GM12873 (cell line): ENCODE data around the gene FOXO3.

Experiments used
- TF ChIP-seq, protein P1 (sequence below): IDR thresholded peaks from 2 replicates; pipeline ENCODE4 v1.5.1; 2012; ENCODE audit warnings: low read depth, mild to moderate bottlenecking, moderate library complexity, low read length, control low read depth; ENCODE audit not compliant: insufficient read depth; ENCODE audit errors: missing control alignments

FOXO3 gene

DNA sequence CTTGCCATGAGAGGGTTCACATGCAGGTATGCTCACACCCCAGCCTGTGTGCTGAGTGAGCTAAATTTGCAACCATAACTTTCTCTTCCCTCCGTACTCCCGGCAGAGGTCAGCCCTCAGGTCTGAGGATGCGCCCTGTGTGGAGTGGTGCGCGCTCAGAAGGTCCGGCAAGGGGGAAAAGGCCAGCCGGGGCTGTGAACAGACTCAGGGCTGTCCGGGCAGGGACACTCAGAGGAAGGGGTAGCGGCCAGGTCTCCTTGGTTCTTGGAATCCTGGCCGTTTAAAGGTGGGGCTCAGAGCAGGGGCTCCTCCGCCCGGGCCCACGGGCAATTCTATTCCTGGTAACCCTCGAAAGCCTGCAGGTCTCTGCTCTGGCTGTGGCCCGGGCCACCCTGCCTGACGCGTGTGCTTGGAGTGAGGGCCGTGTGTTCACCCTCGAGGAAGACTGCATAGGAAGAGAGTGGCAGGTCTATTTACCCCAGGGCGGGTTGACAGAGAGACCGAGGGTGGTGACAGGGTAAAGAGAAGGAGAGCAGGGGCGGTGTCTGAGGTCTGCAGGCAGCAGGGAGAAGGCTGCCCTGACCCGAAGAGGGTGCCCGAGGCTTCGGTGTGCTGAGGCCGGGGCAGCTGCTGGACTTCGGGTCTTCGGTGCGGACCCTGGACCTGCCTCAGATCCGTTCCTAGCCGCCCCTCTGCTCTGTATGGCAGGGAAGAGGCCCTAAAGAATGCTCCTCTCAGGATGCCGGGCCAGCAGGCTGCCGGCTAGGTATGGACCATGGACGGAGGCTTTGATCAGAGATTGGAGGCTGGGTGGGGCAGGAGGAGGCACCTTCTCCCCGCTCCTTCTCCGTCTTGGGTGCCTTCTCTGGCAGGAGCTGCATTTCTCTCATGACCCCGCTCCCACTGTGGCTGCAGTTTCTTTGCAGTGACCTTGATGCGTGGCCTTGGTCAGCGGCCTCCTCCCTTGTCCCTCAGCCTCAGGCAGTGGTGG lies 156.4 kb downstream of the FOXO3 start:
- TF ChIP-seq, protein P1, sequence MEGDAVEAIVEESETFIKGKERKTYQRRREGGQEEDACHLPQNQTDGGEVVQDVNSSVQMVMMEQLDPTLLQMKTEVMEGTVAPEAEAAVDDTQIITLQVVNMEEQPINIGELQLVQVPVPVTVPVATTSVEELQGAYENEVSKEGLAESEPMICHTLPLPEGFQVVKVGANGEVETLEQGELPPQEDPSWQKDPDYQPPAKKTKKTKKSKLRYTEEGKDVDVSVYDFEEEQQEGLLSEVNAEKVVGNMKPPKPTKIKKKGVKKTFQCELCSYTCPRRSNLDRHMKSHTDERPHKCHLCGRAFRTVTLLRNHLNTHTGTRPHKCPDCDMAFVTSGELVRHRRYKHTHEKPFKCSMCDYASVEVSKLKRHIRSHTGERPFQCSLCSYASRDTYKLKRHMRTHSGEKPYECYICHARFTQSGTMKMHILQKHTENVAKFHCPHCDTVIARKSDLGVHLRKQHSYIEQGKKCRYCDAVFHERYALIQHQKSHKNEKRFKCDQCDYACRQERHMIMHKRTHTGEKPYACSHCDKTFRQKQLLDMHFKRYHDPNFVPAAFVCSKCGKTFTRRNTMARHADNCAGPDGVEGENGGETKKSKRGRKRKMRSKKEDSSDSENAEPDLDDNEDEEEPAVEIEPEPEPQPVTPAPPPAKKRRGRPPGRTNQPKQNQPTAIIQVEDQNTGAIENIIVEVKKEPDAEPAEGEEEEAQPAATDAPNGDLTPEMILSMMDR = no peak

GRCh38 chr6:108719477-108719876 lies 158.8 kb downstream of the FOXO3 start:
- TF ChIP-seq, protein P1 = no peak

DNA sequence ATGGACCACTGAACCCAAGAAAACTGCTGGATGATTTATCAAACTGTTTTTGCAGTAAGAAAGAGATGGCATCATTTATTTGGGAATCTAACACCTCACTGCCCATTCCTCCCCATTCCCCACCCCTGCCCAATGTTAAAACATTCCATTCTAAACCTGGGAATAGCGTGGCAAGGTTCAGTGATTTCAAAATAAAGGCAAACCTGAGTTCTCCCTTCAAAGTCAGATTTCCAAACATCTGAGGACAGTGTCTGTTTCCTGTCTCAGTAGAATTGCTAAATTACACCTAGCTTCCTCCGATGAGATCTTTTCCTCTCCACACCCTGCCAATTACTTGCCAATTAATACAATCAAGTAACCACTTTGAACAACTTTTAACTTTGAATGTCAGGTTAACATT lies 160.1 kb downstream of the FOXO3 start:
- TF ChIP-seq, protein P1 = no peak

DNA sequence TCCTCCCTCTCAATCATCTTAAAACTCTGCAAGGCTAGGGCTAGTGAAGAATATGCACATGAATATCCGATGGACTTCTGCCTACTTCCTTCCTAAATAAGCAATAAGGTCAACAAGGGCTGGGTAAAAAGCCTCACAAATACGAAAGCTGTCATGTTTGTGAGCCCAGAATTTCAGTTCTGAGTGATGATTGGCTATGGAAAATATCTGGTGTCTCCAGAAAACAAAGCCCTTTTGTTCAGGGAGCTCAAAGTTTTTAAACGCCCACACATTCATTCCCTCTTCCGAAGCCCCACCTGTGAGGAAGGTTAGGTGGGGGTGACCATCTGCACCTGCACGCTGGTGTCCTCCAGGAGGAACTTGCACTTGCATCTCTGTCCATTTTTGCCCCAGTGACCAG lies 160.6 kb downstream of the FOXO3 start:
- TF ChIP-seq, protein P1 = no peak

DNA sequence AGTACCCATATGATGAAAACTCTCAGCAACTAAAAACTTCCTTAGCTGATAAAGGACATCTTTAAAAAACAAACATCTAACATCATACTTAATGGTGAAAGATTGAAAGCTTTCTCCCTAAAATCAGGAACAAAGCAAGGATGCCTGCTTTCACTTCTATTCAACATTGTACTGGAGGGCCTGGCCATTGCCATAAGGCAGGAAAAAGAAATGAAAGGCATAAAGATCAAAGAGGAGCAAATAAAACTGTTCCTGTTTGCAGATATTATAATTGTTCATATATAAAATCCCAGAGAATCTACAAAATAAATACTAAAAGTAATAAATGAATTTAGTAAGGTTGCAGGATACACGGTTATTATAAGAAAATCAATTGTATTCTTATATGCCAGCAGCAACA lies 162.9 kb downstream of the FOXO3 start:
- TF ChIP-seq, protein P1 = no peak

DNA sequence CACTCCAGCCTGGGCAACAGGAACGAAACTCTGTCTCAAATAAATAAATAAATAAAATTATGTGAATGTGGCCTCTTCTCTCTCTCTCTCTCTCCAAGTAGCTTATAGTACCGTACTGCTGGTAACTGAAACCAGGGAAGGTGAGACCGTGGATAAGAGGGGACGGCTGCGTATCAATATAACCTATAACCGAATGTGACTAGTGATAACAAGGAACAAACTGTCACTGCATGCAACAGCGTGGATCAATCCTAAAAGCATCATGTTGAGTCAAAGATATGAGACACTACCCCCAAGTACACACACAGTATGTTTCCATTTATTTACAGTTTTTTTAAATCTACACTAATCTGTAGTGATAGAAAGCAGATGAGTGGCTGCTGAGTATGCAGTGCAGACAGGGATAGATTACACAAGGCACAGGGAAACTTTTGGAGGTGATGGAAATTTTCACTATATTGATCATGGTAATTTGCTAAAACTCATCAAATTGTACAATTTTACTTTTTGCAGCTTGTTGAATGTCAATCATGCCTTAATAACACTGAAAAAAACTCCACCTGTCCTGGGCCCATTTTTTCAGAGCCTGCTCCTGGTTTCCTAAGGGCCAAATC lies 166.1 kb downstream of the FOXO3 start:
- TF ChIP-seq, protein P1 = no peak

DNA sequence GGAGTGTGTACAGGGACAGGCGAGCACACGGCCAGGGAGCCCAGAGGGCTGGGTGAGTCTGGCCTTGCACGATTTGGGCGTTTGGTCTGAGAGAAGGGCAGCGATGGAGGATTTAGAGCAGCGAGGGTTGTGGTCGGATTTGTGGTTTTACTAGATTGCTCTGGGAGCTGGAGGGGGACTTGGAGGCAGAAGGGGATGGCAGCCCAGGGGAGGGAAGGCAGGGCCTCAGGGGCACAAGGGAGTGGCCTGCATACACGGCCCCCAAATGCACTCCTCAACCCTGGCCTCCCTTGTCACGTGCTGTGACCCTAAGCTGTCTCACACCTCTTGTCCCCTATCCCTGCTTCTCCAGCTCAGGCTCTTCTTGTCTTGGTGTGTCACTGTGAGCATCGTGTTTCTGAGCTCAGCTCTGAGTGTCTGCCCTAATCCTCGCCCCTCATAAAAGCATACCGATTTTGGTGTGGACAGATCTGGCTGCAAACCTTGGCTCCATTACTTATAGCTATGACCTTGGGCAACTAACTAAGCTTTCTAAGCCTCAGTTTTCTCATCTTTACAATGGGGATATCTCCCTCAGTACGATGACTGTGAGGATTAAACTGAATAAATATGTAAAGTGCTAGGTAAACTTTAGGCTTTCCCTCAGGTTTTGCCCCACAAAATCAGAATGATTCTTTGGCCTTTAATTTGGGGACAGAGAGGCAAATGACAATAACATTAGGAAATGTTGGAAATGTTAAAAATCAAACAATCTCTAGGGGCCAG lies 167.4 kb downstream of the FOXO3 start:
- TF ChIP-seq, protein P1 = no peak
